Measurements from ENCODE around the gene RPL28.

- TF ChIP-seq CTCF (IDR thresholded peaks at IDR 0.05 in 8 of 11, conservative IDR thresholded peaks at IDR 0.05 in 3 of 11) (no peak), POLR2AphosphoS5 (IDR thresholded peaks at IDR 0.05) (no peak), POLR2A (IDR thresholded peaks at IDR 0.05) (no peak)
These were observed 53.3 kb downstream of the RPL28 start for GRCh38 chr19:55439052-55439451.

Measured in spleen (tissue), 7 donors.